ENCODE results near the gene PIP5K1B. TPM values are rescaled to one million over a fixed set of nuclear protein-coding genes. Genes with fewer than 3 reads are reported as not detected.

Gene PIP5K1B
- total and polyA plus RNA-seq, 2 donors (not counting 1 experiment from before 2014, with no cell fraction given) = 11.8 to 24.1 TPM

DNA sequence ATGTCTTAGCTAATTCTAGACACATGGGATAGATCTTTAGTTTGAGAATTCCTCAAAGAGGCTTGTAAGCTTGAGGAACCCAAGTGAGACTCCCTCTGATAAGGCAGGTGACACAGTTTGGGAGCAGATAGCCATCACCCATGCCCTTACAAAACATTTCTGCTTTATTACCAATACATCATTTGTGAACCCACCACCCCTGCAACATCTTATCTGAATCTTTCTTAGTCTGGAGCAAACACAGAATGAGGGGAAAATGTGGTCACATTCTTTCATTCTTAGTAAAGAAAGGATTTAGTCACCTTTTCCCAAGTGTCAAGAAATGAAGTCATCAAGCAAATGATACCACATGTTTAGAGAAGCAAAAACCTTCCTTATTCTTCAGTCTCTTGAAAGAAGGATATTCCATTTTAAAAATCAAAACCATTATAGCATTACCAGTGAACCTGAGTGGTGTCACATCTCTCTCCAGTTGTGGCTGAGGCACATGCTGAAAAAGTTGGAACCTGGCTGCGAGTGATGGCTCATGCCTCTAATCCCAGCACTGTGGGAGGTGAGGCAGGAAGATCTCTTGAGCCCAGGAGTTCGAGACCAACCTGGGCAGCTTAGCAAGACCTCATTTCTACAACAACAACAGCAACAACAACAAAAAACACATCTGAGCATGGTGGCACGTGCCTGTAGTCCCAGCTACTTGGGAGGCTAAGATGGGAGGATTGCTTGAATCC lies 243.0 kb downstream of the PIP5K1B start:
- ATAC-seq (ENCODE audit: low read depth) (no peak), DNase-seq (no peak)
- ChIA-PET POLR2A (no interaction called here), CTCF (interaction anchor here (0.8 to 1.7 kb wide), 3 partner anchors 11 to 168 kb away, joined by 3 to 4 read pairs (median 4); a partner anchor contains a TSS)
- Histone ChIP-seq H3K27me3 (replicated peaks in 1 of 4; ENCODE audit: control extremely low read depth in 1 of 4, control insufficient read depth in 3 of 4, insufficient read depth in 4 of 4, low read length in 3 of 4) (no peaks in the 10 kb centered on the region), H2AFZ (ENCODE audit: insufficient read depth, low read depth, low read length, poor library complexity, severe bottlenecking) (no peak overlapping the region), H3K9ac (ENCODE audit: low read length) (no peak overlapping the region), H3K9me3 (ENCODE audit: control extremely low read depth in 1 of 3, control insufficient read depth in 2 of 3, insufficient read depth in 1 of 3, low read length in 2 of 3) (no peaks in the 10 kb centered on the region), H3K4me1 (ENCODE audit: control insufficient read depth in 2 of 2, insufficient read depth in 2 of 2, low read length in 2 of 2) (peaks cover 7 to 9% of the 10 kb centered on the region in 2 donors), H3K27ac (ENCODE audit: low read length in 2 of 2) (no peak overlapping the region), H3K4me3 (ENCODE audit: control extremely low read depth in 1 of 5, extremely low read depth in 1 of 5, insufficient read depth in 1 of 5, low read depth in 2 of 5, low read length in 4 of 5) (no peak overlapping the region), H4K20me1 (ENCODE audit: control insufficient read depth, insufficient read depth, low read length, poor library complexity, severe bottlenecking) (no peaks in the 10 kb centered on the region), H3K4me2 (replicated peaks; ENCODE audit: low read depth, low read length, poor library complexity, severe bottlenecking) (no peak overlapping the region), H3K36me3 (replicated peaks in 1 of 2; ENCODE audit: control extremely low read depth in 1 of 2, control insufficient read depth in 1 of 2, extremely low read depth in 1 of 2, insufficient read depth in 2 of 2, low read length in 1 of 2) (peaks cover 2 to 5% of the 10 kb centered on the region in 2 experiments), H3K79me2 (ENCODE audit: control insufficient read depth, insufficient read depth, low read length) (no peaks in the 10 kb centered on the region)
- Mint-ChIP-seq H3K27me3 (no peaks in the 10 kb centered on the region), H3K27ac (no peak overlapping the region), H3K4me1 (peaks cover 22% of the 10 kb centered on the region), H3K9me3 (ENCODE audit: insufficient read depth) (no peaks in the 10 kb centered on the region), H3K4me3 (no peak overlapping the region)
- no CpG with 5 or more reads among the region's 3 CpGs for WGBS (ENCODE audit: insufficient coverage)
- TF ChIP-seq EZH2 (IDR thresholded peaks at IDR 0.05; ENCODE audit: borderline replicate concordance, insufficient read depth, low read depth, low read length, poor library complexity, severe bottlenecking) = no peak
- TF ChIP-seq, protein P1, sequence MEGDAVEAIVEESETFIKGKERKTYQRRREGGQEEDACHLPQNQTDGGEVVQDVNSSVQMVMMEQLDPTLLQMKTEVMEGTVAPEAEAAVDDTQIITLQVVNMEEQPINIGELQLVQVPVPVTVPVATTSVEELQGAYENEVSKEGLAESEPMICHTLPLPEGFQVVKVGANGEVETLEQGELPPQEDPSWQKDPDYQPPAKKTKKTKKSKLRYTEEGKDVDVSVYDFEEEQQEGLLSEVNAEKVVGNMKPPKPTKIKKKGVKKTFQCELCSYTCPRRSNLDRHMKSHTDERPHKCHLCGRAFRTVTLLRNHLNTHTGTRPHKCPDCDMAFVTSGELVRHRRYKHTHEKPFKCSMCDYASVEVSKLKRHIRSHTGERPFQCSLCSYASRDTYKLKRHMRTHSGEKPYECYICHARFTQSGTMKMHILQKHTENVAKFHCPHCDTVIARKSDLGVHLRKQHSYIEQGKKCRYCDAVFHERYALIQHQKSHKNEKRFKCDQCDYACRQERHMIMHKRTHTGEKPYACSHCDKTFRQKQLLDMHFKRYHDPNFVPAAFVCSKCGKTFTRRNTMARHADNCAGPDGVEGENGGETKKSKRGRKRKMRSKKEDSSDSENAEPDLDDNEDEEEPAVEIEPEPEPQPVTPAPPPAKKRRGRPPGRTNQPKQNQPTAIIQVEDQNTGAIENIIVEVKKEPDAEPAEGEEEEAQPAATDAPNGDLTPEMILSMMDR (IDR thresholded peaks at IDR 0.05) = no peak
- intact Hi-C loops (cut with micrococcal nuclease) = loop anchor here (5.0 kb wide), 1 partner anchor 51 kb away; no protein-coding TSS in a partner anchor

Measured in B cell (primary cell).